ENCODE measurements around the gene ASB14. TPM values are rescaled to one million over a fixed set of nuclear protein-coding genes. Genes with fewer than 3 reads are reported as not detected.

ASB14 gene
- total and polyA plus RNA-seq, 4 donors, result 0.21 TPM; not detected in 3

GRCh38 chr3:57244946-57245345 is 47.5 kb downstream of the ASB14 start:
- Histone ChIP-seq H3K4me1 (ENCODE audit: control insufficient read depth in 4 of 4, insufficient read depth in 4 of 4, low read length in 3 of 4) (peaks cover 0 to 2% (median 0%) of the 10 kb centered on the region in 4 donors), H3K9ac (ENCODE audit: low read depth in 1 of 2, low read length in 2 of 2) (no peak overlapping the region), H3K4me3 (ENCODE audit: low read depth in 1 of 3, low read length in 3 of 3) (no peak overlapping the region), H3K27ac (ENCODE audit: low read depth in 1 of 2, low read length in 2 of 2) (no peak overlapping the region), H3K9me3 (ENCODE audit: control insufficient read depth in 4 of 4, low read length in 3 of 4) (no peaks in the 10 kb centered on the region), H3K27me3 (ENCODE audit: control insufficient read depth in 4 of 4, insufficient read depth in 4 of 4, low read length in 3 of 4) (no peaks in the 10 kb centered on the region), H3K36me3 (ENCODE audit: control insufficient read depth in 4 of 4, insufficient read depth in 3 of 4, low read depth in 1 of 4, low read length in 3 of 4) (peaks cover 5 to 51% (median 37%) of the 10 kb centered on the region in 4 donors)
- TF ChIP-seq ZBTB33 (IDR thresholded peaks at IDR 0.05) (no peak), HNF4A (conservative IDR thresholded peaks at IDR 0.05) (no peak), YY1 (IDR thresholded peaks at IDR 0.05) (no peak), JUND (IDR thresholded peaks at IDR 0.05) (no peak), EGR1 (IDR thresholded peaks at IDR 0.05; ENCODE audit: low read depth in 2 of 2) (no peak), NR2F2 (IDR thresholded peaks at IDR 0.05) (no peak), SP1 (IDR thresholded peaks at IDR 0.05) (no peak), MAX (IDR thresholded peaks at IDR 0.05) (no peak), CTCF (IDR thresholded peaks at IDR 0.05; ENCODE audit: low read depth, low read length, missing input control) (no peak), FOXA1 (IDR thresholded peaks at IDR 0.05) (no peak), FOXA2 (IDR thresholded peaks at IDR 0.05) (no peak), TAF1 (conservative IDR thresholded peaks at IDR 0.05) (no peak)
- TF ChIP-seq, protein P1, sequence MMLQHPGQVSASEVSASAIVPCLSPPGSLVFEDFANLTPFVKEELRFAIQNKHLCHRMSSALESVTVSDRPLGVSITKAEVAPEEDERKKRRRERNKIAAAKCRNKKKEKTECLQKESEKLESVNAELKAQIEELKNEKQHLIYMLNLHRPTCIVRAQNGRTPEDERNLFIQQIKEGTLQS (IDR thresholded peaks at IDR 0.05), result no peak
- TF ChIP-seq, protein P2, sequence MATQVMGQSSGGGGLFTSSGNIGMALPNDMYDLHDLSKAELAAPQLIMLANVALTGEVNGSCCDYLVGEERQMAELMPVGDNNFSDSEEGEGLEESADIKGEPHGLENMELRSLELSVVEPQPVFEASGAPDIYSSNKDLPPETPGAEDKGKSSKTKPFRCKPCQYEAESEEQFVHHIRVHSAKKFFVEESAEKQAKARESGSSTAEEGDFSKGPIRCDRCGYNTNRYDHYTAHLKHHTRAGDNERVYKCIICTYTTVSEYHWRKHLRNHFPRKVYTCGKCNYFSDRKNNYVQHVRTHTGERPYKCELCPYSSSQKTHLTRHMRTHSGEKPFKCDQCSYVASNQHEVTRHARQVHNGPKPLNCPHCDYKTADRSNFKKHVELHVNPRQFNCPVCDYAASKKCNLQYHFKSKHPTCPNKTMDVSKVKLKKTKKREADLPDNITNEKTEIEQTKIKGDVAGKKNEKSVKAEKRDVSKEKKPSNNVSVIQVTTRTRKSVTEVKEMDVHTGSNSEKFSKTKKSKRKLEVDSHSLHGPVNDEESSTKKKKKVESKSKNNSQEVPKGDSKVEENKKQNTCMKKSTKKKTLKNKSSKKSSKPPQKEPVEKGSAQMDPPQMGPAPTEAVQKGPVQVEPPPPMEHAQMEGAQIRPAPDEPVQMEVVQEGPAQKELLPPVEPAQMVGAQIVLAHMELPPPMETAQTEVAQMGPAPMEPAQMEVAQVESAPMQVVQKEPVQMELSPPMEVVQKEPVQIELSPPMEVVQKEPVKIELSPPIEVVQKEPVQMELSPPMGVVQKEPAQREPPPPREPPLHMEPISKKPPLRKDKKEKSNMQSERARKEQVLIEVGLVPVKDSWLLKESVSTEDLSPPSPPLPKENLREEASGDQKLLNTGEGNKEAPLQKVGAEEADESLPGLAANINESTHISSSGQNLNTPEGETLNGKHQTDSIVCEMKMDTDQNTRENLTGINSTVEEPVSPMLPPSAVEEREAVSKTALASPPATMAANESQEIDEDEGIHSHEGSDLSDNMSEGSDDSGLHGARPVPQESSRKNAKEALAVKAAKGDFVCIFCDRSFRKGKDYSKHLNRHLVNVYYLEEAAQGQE (IDR thresholded peaks at IDR 0.05), result no peak
- no peak for DNase-seq (ENCODE audit: low spot score)
- 94% methylated on average over 2 of the region's 2 CpGs for WGBS
